GM10248 (cell line): ENCODE results near the gene MMP28.
A peak's percentile ranks its signal among the peaks of the same experiment; 100 is the strongest.

ENCODE experiments used
- CTCF ChIA-PET: fragments of 300-600 bp; sonication (Branson Sonifier 250); formaldehyde crosslinking; extraction: SDS; loops from one replicate; lab custom pipeline; 2021; ENCODE audit warnings: antibody characterized with exemption; lab: Yijun Ruan, JAX
- POLR2A ChIA-PET: fragments of 350-650 bp; sonication (Branson Sonifier 250); formaldehyde crosslinking; extraction: SDS; loops from one replicate; lab custom pipeline; 2020; ENCODE audit warnings: antibody characterized with exemption; lab: Yijun Ruan, JAX
- DNase-seq: peaks from one replicate; pipeline ENCODE4 v3.0.0; 2012; ENCODE audit errors: extremely low spot score
- CTCF ChIP-seq: IDR thresholded peaks from 2 replicates; pipeline ENCODE4 v1.5.1; 2012; ENCODE audit warnings: mild to moderate bottlenecking, low read depth; ENCODE audit errors: extremely low read depth, missing control alignments, control extremely low read depth

MMP28 gene

GRCh38 chr17:35734396-35734795 lies 61.0 kb downstream of the MMP28 start:
- ChIA-PET POLR2A (no interaction called here), CTCF (interaction anchor here (1.1 kb wide), 1 partner anchor 126 kb away, joined by 3 read pairs; no protein-coding TSS in a partner anchor)
- DNase-seq: no peak
- TF ChIP-seq CTCF: no peak

GRCh38 chr17:35733366-35733765 lies 62.1 kb downstream of the MMP28 start:
- CTCF ChIA-PET: interaction anchor here (1.1 to 1.8 kb wide), 3 partner anchors 12 to 125 kb away, joined by 3 to 6 read pairs (median 5); no protein-coding TSS in a partner anchor
- no peak for TF ChIP-seq CTCF
- DNase-seq: no peak
- POLR2A ChIA-PET: no interaction called here

- POLR2A ChIA-PET: no interaction called here
- CTCF ChIA-PET: interaction anchor here (1.2 to 2.0 kb wide), 3 partner anchors 12 to 32 kb away, joined by 5 to 7 read pairs (median 6); no protein-coding TSS in a partner anchor
- DNase-seq: no peak
- TF ChIP-seq CTCF: no peak
Observed at GRCh38 chr17:35732806-35733136, 62.7 kb downstream of the MMP28 start.

GRCh38 chr17:35731917-35732805 lies 63.3 kb downstream of the MMP28 start:
- CTCF ChIA-PET: interaction anchor here (0.9 to 2.2 kb wide), 7 partner anchors 12 to 119 kb away, joined by 3 to 14 read pairs (median 5); no protein-coding TSS in a partner anchor
- DNase-seq: peak; percentile 21
- POLR2A ChIA-PET: no interaction called here
- TF ChIP-seq CTCF: no peak

- ChIA-PET POLR2A (no interaction called here), CTCF (interaction anchor here (0.9 to 2.2 kb wide), 6 partner anchors 11 to 118 kb away, joined by 3 to 14 read pairs (median 6); no protein-coding TSS in a partner anchor)
- DNase-seq: peak; percentile 53
Observed at GRCh38 chr17:35731239-35731916, 64.1 kb downstream of the MMP28 start, which contains the start of gene RASL10B. TSS of gene RASL10B (plus strand) at chr17:35731639. CDS start at chr17:35735185, 3,546 bp downstream.

More at GRCh38 chr17:35731239-35731916, 64.1 kb downstream of the MMP28 start, which contains the start of gene RASL10B:
- no peak for TF ChIP-seq CTCF
